ENCODE results near the gene TBL1X. TPM values are rescaled to one million over a fixed set of nuclear protein-coding genes. Genes with fewer than 3 reads are reported as not detected.

Gene TBL1X
- total RNA-seq, 4 donors from 2014 or later = 27.7 to 49.1 (median 39.6) TPM

GRCh38 chrX:9587642-9588041, 122.8 kb downstream of the TBL1X start:
- no peak overlapping the region for H3K27ac ChIP-seq
- H3K36me3 ChIP-seq = no peaks in the 10 kb centered on the region
- WGBS, 2 donors (ENCODE audit: low coverage in 1 of 2) = 90 to 93% methylated on average over 2 to 4 of the region's 9 CpGs
- no peaks in the 10 kb centered on the region for H3K9me3 ChIP-seq
- TF ChIP-seq POLR2A (IDR thresholded peaks at IDR 0.05) (no peak), POLR2AphosphoS5 (IDR thresholded peaks at IDR 0.05) (no peak), EP300 (IDR thresholded peaks at IDR 0.05) (no peak)
- TF ChIP-seq, protein P1, sequence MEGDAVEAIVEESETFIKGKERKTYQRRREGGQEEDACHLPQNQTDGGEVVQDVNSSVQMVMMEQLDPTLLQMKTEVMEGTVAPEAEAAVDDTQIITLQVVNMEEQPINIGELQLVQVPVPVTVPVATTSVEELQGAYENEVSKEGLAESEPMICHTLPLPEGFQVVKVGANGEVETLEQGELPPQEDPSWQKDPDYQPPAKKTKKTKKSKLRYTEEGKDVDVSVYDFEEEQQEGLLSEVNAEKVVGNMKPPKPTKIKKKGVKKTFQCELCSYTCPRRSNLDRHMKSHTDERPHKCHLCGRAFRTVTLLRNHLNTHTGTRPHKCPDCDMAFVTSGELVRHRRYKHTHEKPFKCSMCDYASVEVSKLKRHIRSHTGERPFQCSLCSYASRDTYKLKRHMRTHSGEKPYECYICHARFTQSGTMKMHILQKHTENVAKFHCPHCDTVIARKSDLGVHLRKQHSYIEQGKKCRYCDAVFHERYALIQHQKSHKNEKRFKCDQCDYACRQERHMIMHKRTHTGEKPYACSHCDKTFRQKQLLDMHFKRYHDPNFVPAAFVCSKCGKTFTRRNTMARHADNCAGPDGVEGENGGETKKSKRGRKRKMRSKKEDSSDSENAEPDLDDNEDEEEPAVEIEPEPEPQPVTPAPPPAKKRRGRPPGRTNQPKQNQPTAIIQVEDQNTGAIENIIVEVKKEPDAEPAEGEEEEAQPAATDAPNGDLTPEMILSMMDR (IDR thresholded peaks at IDR 0.05) = no peak
- H3K4me1 ChIP-seq = peaks cover 0 to 5% (median 0%) of the 10 kb centered on the region in 3 donors
- H3K4me3 ChIP-seq = no peak overlapping the region
- no peak for ATAC-seq
- H3K27me3 ChIP-seq = no peaks in the 10 kb centered on the region

DNA sequence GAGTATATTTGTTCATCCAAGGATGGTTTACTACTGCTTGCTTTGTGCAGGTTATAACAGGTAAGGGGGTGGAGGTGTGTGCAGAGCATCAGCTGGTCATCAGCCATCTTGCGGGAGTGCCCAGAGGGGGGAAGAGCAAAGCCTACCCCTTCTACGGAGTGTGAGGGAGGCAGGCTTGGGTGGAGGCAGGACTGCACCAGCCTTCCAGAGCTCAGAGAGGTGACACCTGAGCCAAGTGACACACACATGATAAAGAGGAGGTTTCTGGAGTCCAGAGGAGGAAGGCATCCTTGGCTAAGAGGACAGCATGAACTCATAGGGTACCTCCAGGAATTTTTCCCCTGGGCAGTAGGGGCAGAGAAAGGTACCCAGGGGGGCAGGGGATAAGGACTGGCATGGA, 126.6 kb downstream of the TBL1X start:
- Histone ChIP-seq H3K4me1 (no peaks in the 10 kb centered on the region), H3K4me3 (no peak overlapping the region), H3K27ac (no peak overlapping the region), H3K36me3 (no peaks in the 10 kb centered on the region), H3K9me3 (no peaks in the 10 kb centered on the region), H3K27me3 (no peaks in the 10 kb centered on the region)
- TF ChIP-seq POLR2A (IDR thresholded peaks at IDR 0.05) (no peak), EP300 (IDR thresholded peaks at IDR 0.05) (no peak), POLR2AphosphoS5 (IDR thresholded peaks at IDR 0.05) (no peak)
- TF ChIP-seq, protein P1 (IDR thresholded peaks at IDR 0.05) = no peak
- WGBS, 2 donors (ENCODE audit: low coverage in 1 of 2) = 88% methylated on average over 2 of the region's 2 CpGs; no CpG with 5 or more reads in 1 of the 2 donors
- ATAC-seq = no peak

- no peak for ATAC-seq
- peaks cover 0 to 9% (median 0%) of the 10 kb centered on the region in 3 donors for H3K4me1 ChIP-seq
- H3K27me3 ChIP-seq = no peaks in the 10 kb centered on the region
- 84 to 94% methylated on average over 2 to 5 of the region's 9 CpGs for WGBS, 2 donors (ENCODE audit: low coverage in 1 of 2)
- H3K4me3 ChIP-seq = no peak overlapping the region
- TF ChIP-seq EP300 (IDR thresholded peaks at IDR 0.05) = no peak
- TF ChIP-seq POLR2AphosphoS5 (IDR thresholded peaks at IDR 0.05) = no peak
- TF ChIP-seq, protein P1 (IDR thresholded peaks at IDR 0.05) = no peak
- no peak for TF ChIP-seq POLR2A (IDR thresholded peaks at IDR 0.05)
- H3K9me3 ChIP-seq = no peaks in the 10 kb centered on the region
- H3K27ac ChIP-seq = no peak overlapping the region
- H3K36me3 ChIP-seq = no peaks in the 10 kb centered on the region
Observed at GRCh38 chrX:9593756-9594155, 128.9 kb downstream of the TBL1X start.

DNA sequence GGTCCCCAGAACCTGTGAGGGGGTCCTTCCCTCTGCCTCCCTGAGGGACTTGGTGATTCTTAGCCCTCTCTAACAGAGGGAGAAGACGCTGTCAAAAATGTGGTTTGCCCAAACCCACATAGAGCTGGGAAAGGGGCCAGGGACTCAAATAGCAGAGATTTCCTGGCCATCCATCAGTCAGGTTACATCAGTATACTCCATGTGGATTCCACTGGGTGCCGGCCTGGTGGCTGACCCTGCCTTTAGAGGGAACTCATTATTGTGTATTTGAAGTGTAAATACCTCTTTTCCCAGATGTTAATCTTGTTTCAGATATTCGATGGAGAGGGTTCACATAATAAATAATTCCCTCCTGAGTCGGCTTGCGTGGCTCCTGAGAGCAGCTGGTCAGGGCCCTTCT, 130.3 kb downstream of the TBL1X start:
- WGBS, 2 donors (ENCODE audit: low coverage in 1 of 2) = 0 to 48% methylated on average over 1 to 3 of the region's 5 CpGs
- ATAC-seq = no peak
- no peaks in the 10 kb centered on the region for H3K9me3 ChIP-seq

GRCh38 chrX:9596837-9597236, 132.0 kb downstream of the TBL1X start:
- Histone ChIP-seq H3K4me1 (peaks cover 0 to 9% (median 0%) of the 10 kb centered on the region in 3 donors), H3K9me3 (no peaks in the 10 kb centered on the region), H3K36me3 (no peaks in the 10 kb centered on the region), H3K27me3 (no peaks in the 10 kb centered on the region), H3K27ac (no peak overlapping the region), H3K4me3 (no peak overlapping the region)
- WGBS, 2 donors (ENCODE audit: low coverage in 1 of 2) = no CpG with 5 or more reads among the region's 3 CpGs
- ATAC-seq = no peak
- no peak for TF ChIP-seq POLR2A (IDR thresholded peaks at IDR 0.05)
- TF ChIP-seq POLR2AphosphoS5 (IDR thresholded peaks at IDR 0.05) = no peak
- TF ChIP-seq EP300 (IDR thresholded peaks at IDR 0.05) = no peak
- TF ChIP-seq, protein P1 (IDR thresholded peaks at IDR 0.05) = no peak

More for the DNA sequence above, 130.3 kb downstream of the TBL1X start:
- Histone ChIP-seq H3K4me3 (no peak overlapping the region), H3K27ac (no peak overlapping the region), H3K36me3 (no peaks in the 10 kb centered on the region), H3K4me1 (peaks cover 0 to 9% (median 0%) of the 10 kb centered on the region in 3 donors), H3K27me3 (no peaks in the 10 kb centered on the region)
- TF ChIP-seq EP300 (IDR thresholded peaks at IDR 0.05) (no peak), POLR2AphosphoS5 (IDR thresholded peaks at IDR 0.05) (no peak), POLR2A (IDR thresholded peaks at IDR 0.05) (no peak)
- TF ChIP-seq, protein P1 (IDR thresholded peaks at IDR 0.05) = no peak
